ENCODE results near the gene ACTR2.

DNA sequence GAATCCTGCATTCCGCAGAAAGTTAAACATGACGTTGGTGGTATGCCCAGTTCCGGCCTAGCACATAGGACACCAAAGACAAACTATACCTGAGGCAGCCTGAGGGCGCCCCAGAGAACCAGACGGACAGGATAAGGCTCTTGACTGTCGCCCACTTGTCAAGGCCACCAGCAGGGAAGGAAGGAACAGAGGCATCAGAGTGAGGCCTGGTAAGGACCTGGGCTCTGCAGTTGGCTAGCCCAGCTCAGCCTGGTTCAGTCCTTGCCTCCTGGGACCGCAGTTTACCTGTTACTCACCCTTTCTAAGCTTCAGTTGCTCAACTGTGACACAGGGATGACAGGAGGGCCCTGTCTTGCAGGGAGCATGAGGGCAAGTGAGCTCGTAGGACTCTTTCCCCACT, 82.1 kb downstream of the ACTR2 start:
- TF ChIP-seq CTCF (conservative IDR thresholded peaks at IDR 0.05; ENCODE audit: low read depth, low read length) (no peak), EZH2 (IDR thresholded peaks at IDR 0.05; ENCODE audit: borderline replicate concordance, low read depth, low read length, poor library complexity, severe bottlenecking) (no peak)
